ENCODE results near the gene GOSR1.
"Not testable (repeated sequence)": the region's sequence is repeated elsewhere in the genome, so short reads cannot be mapped to it uniquely, and the experiment has no call there.

DNA sequence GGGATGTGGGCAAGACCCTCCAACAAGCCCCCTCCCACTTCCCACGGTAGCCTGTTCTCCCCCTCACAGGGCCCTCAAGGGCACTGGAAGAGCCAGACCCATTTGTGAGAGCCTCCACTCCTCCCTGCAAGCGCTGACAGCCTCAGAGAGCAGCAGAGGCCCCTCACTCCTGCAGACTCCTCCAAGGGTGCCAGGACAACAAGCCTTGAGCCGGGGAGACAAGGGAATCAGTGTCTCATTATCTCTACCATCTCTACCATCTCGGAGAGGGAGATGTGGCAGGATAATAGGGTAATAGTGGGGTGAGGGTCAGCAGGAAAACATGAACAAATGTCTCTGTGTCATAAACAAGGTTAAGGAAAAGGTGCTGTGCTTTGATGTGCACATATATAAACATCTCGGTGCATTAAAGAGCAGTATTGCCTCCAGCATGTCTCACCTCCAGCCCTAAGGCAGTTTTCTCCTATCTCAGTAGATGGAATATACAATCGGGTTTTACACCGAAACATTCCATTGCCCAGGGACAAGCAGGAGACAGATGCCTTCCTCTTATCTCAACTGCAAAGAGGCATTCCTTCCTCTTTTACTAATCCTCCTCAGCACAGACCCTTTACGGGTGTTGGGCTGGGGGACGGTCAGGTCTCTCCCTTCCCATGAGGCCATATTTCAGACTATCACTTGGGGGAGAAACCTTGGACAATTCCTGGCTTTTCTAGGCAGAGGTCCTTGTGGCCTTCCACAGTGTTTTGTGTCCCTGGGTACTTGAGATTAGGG is 86.1 kb downstream of the GOSR1 start:
- TF ChIP-seq, protein P1, sequence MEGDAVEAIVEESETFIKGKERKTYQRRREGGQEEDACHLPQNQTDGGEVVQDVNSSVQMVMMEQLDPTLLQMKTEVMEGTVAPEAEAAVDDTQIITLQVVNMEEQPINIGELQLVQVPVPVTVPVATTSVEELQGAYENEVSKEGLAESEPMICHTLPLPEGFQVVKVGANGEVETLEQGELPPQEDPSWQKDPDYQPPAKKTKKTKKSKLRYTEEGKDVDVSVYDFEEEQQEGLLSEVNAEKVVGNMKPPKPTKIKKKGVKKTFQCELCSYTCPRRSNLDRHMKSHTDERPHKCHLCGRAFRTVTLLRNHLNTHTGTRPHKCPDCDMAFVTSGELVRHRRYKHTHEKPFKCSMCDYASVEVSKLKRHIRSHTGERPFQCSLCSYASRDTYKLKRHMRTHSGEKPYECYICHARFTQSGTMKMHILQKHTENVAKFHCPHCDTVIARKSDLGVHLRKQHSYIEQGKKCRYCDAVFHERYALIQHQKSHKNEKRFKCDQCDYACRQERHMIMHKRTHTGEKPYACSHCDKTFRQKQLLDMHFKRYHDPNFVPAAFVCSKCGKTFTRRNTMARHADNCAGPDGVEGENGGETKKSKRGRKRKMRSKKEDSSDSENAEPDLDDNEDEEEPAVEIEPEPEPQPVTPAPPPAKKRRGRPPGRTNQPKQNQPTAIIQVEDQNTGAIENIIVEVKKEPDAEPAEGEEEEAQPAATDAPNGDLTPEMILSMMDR (IDR thresholded peaks at IDR 0.05; ENCODE audit: insufficient read depth, low read length) = not testable (repeated sequence)
- TF ChIP-seq POLR2AphosphoS5, GABPA (IDR thresholded peaks at IDR 0.05; ENCODE audit: low read depth): not testable (repeated sequence)
- TF ChIP-seq, protein P2, sequence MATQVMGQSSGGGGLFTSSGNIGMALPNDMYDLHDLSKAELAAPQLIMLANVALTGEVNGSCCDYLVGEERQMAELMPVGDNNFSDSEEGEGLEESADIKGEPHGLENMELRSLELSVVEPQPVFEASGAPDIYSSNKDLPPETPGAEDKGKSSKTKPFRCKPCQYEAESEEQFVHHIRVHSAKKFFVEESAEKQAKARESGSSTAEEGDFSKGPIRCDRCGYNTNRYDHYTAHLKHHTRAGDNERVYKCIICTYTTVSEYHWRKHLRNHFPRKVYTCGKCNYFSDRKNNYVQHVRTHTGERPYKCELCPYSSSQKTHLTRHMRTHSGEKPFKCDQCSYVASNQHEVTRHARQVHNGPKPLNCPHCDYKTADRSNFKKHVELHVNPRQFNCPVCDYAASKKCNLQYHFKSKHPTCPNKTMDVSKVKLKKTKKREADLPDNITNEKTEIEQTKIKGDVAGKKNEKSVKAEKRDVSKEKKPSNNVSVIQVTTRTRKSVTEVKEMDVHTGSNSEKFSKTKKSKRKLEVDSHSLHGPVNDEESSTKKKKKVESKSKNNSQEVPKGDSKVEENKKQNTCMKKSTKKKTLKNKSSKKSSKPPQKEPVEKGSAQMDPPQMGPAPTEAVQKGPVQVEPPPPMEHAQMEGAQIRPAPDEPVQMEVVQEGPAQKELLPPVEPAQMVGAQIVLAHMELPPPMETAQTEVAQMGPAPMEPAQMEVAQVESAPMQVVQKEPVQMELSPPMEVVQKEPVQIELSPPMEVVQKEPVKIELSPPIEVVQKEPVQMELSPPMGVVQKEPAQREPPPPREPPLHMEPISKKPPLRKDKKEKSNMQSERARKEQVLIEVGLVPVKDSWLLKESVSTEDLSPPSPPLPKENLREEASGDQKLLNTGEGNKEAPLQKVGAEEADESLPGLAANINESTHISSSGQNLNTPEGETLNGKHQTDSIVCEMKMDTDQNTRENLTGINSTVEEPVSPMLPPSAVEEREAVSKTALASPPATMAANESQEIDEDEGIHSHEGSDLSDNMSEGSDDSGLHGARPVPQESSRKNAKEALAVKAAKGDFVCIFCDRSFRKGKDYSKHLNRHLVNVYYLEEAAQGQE (IDR thresholded peaks at IDR 0.05; ENCODE audit: insufficient replicate concordance, low read depth) = not testable (repeated sequence)
- peak; percentile 21; the same call in 1 of the 2 replicates for TF ChIP-seq SPI1 (IDR thresholded peaks at IDR 0.05; ENCODE audit: borderline replicate concordance, low read depth)
